ENCODE results near the gene IL10RB. TPM values are rescaled to one million over a fixed set of nuclear protein-coding genes. Genes with fewer than 3 reads are reported as not detected.
"Not testable (repeated sequence)": the region's sequence is repeated elsewhere in the genome, so short reads cannot be mapped to it uniquely, and the experiment has no call there.

IL10RB gene
- total RNA-seq, 4 donors from 2014 or later, result 11.4 to 17.1 (median 14.0) TPM

- Histone ChIP-seq H3K27me3 (no peaks in the 10 kb centered on the region), H3K36me3 (peaks cover 0 to 38% of the 10 kb centered on the region in 2 donors), H3K4me3 (no peak overlapping the region), H3K9me3 (no peaks in the 10 kb centered on the region), H3K27ac (peak overlapping the region; percentile 4 to 68 (median 60)), H3K4me1 (peaks cover 31 to 38% of the 10 kb centered on the region in 2 donors)
- in situ Hi-C loops (cut with MboI; ENCODE audit: low sequenced_read_pairs in 4 of 4) (no loop called here), intact Hi-C loops (cut with DNase I; ENCODE audit: low total_unique reads) (no loop called here)
- DNase-seq (no peak), ATAC-seq (peak in 1 of 2 donors; percentile 9)
- TF ChIP-seq POLR2A (IDR thresholded peaks at IDR 0.05) (no peak), CTCF (IDR thresholded peaks at IDR 0.05 in 4 of 5, conservative IDR thresholded peaks at IDR 0.05 in 1 of 5) (no peak)
Measured at GRCh38 chr21:33249331-33250002, 16.7 kb upstream of the IL10RB start.

GRCh38 chr21:33251119-33251518 lies 15.0 kb upstream of the IL10RB start:
- DNase-seq, result no peak
- TF ChIP-seq POLR2A (IDR thresholded peaks at IDR 0.05), result no peak
- no peaks in the 10 kb centered on the region for H3K27me3 ChIP-seq
- in situ Hi-C loops (cut with MboI; ENCODE audit: low sequenced_read_pairs in 4 of 4), result no loop called here
- no peaks in the 10 kb centered on the region for H3K9me3 ChIP-seq
- H3K4me1 ChIP-seq, result peaks cover 25 to 28% of the 10 kb centered on the region in 2 donors
- intact Hi-C loops (cut with DNase I; ENCODE audit: low total_unique reads), result no loop called here
- H3K36me3 ChIP-seq, result peaks cover 0 to 39% of the 10 kb centered on the region in 2 donors
- no peak overlapping the region for H3K4me3 ChIP-seq
- no peak for ATAC-seq
- H3K27ac ChIP-seq, result peak overlapping the region in 1 of 4 donors; percentile 8

- H3K9me3 ChIP-seq; DNase-seq; intact Hi-C loops (cut with DNase I; ENCODE audit: low total_unique reads); in situ Hi-C loops (cut with MboI; ENCODE audit: low sequenced_read_pairs in 4 of 4); H3K4me3 ChIP-seq; H3K27me3 ChIP-seq: not testable (repeated sequence)
- peaks cover 0 to 27% of the 10 kb centered on the region in 2 donors for H3K36me3 ChIP-seq
- H3K27ac ChIP-seq, result peak overlapping the region; percentile 41 to 62 (median 50)
- peak in 1 of 2 donors; percentile 45 for ATAC-seq
- peaks cover 20 to 25% of the 10 kb centered on the region in 2 donors for H3K4me1 ChIP-seq
Measured at GRCh38 chr21:33253382-33253781, 12.8 kb upstream of the IL10RB start.

- intact Hi-C loops (cut with DNase I; ENCODE audit: low total_unique reads) (no loop called here), in situ Hi-C loops (cut with MboI; ENCODE audit: low sequenced_read_pairs in 4 of 4) (no loop called here)
- Histone ChIP-seq H3K27me3 (no peaks in the 10 kb centered on the region), H3K4me1 (peaks cover 11 to 14% of the 10 kb centered on the region in 2 donors), H3K36me3 (peaks cover 0 to 30% of the 10 kb centered on the region in 2 donors), H3K4me3 (no peak overlapping the region), H3K27ac (no peak overlapping the region), H3K9me3 (no peaks in the 10 kb centered on the region)
- no peak for ATAC-seq
- DNase-seq, result no peak
- TF ChIP-seq POLR2A (IDR thresholded peaks at IDR 0.05) (no peak), CTCF (IDR thresholded peaks at IDR 0.05 in 4 of 5, conservative IDR thresholded peaks at IDR 0.05 in 1 of 5) (no peak)
Measured at GRCh38 chr21:33254766-33255165, 11.4 kb upstream of the IL10RB start.

- DNase-seq, result no peak
- no peak for ATAC-seq
- Histone ChIP-seq H3K27ac (no peak overlapping the region), H3K4me3 (no peak overlapping the region), H3K27me3 (no peaks in the 10 kb centered on the region), H3K36me3 (peaks cover 0 to 30% of the 10 kb centered on the region in 2 donors), H3K9me3 (no peaks in the 10 kb centered on the region), H3K4me1 (peaks cover 10 to 11% of the 10 kb centered on the region in 2 donors)
- intact Hi-C loops (cut with DNase I; ENCODE audit: low total_unique reads) (no loop called here), in situ Hi-C loops (cut with MboI; ENCODE audit: low sequenced_read_pairs in 4 of 4) (no loop called here)
- TF ChIP-seq CTCF (IDR thresholded peaks at IDR 0.05 in 4 of 5, conservative IDR thresholded peaks at IDR 0.05 in 1 of 5) (no peak), POLR2A (IDR thresholded peaks at IDR 0.05) (no peak)
Measured at GRCh38 chr21:33255404-33255803, 10.8 kb upstream of the IL10RB start.
